Common myeloid progenitor, CD34-positive (primary cell): ENCODE measurements around the gene FRMD4A.
A peak's percentile ranks its signal among the peaks of the same experiment; 100 is the strongest.

Source experiments
- CTCF ChIA-PET: fragments of 350-600 bp; sonication (Branson Sonifier 250); formaldehyde crosslinking; loops from one replicate; lab custom pipeline; 2021; ENCODE audit warnings: antibody characterized with exemption; lab: Charles Lee
- POLR2A ChIA-PET: fragments of 350-600 bp; sonication (Branson Sonifier 250); formaldehyde crosslinking; loops from one replicate; lab custom pipeline; 2021; ENCODE audit warnings: antibody characterized with exemption; lab: Charles Lee
- DNase-seq, 3 donors: peaks; one replicate each; pipeline versions ENCODE4 v3.0.0 to v3.0.0-alpha.2; 2013
- H3K27ac ChIP-seq, 2 experiments: 1 replicate in 1 of 2; 2 replicates in 1 of 2; pipeline ENCODE4 v1.7.0; 2013; ENCODE audit warnings: inconsistent platforms in 2 of 2, low read length in 2 of 2, mild to moderate bottlenecking in 2 of 2, low read depth in 1 of 2, moderate library complexity in 1 of 2; ENCODE audit not compliant: severe bottlenecking in 2 of 2, insufficient read depth in 1 of 2, poor library complexity in 1 of 2
- H3K27me3 ChIP-seq, 5 experiments: replicated peaks in 2 of 5; 1 replicate in 3 of 5; 2 replicates in 2 of 5; pipeline versions ENCODE4 v1.6.1 to v1.7.0; 2013; ENCODE audit warnings: low read length in 4 of 5, mild to moderate bottlenecking in 2 of 5, moderate library complexity in 2 of 5, inconsistent platforms in 1 of 5; ENCODE audit not compliant: insufficient read depth in 5 of 5, control insufficient read depth in 4 of 5
- H3K36me3 ChIP-seq, 4 experiments: 1 replicate in 2 of 4; 2 replicates in 2 of 4; pipeline versions ENCODE4 v1.6.1 to v1.7.0; 2013; ENCODE audit warnings: low read length in 3 of 4, control low read depth in 1 of 4, mild to moderate bottlenecking in 1 of 4; ENCODE audit not compliant: control insufficient read depth in 4 of 4, insufficient read depth in 4 of 4
- H3K4me1 ChIP-seq, 4 experiments: 1 replicate in 3 of 4; 2 replicates in 1 of 4; pipeline versions ENCODE4 v1.6.1 to v1.7.1; 2013; ENCODE audit warnings: low read length in 3 of 4, mild to moderate bottlenecking in 3 of 4, control low read depth in 1 of 4, inconsistent platforms in 1 of 4, moderate library complexity in 1 of 4; ENCODE audit not compliant: control insufficient read depth in 4 of 4, insufficient read depth in 4 of 4; ENCODE audit errors: control extremely low read depth in 1 of 4
- H3K4me3 ChIP-seq, 7 experiments: 1 replicate in 4 of 7; 2 replicates in 3 of 7; pipeline versions ENCODE4 v1.5.1 to v1.7.0; 2013; ENCODE audit warnings: mild to moderate bottlenecking in 7 of 7, low read length in 6 of 7, moderate library complexity in 6 of 7, inconsistent platforms in 2 of 7, low read depth in 2 of 7, control low read depth in 1 of 7; ENCODE audit not compliant: insufficient read depth in 4 of 7, control insufficient read depth in 1 of 7; ENCODE audit errors: extremely low read depth in 1 of 7
- H3K9me3 ChIP-seq, 5 experiments: 1 replicate in 4 of 5; 2 replicates in 1 of 5; pipeline versions ENCODE4 v1.6.1 to v1.7.1; 2013; ENCODE audit warnings: low read length in 4 of 5, mild to moderate bottlenecking in 2 of 5, inconsistent platforms in 1 of 5, low read depth in 1 of 5, moderate library complexity in 1 of 5; ENCODE audit not compliant: control insufficient read depth in 4 of 5, insufficient read depth in 2 of 5; ENCODE audit errors: control extremely low read depth in 1 of 5
- WGBS: methylation state at CpG from one replicate; pipeline ENCODE4 v1.1.5; 2013; ENCODE audit not compliant: insufficient coverage; 5-methylcytosine and 5-hydroxymethylcytosine counted together

Gene FRMD4A

DNA sequence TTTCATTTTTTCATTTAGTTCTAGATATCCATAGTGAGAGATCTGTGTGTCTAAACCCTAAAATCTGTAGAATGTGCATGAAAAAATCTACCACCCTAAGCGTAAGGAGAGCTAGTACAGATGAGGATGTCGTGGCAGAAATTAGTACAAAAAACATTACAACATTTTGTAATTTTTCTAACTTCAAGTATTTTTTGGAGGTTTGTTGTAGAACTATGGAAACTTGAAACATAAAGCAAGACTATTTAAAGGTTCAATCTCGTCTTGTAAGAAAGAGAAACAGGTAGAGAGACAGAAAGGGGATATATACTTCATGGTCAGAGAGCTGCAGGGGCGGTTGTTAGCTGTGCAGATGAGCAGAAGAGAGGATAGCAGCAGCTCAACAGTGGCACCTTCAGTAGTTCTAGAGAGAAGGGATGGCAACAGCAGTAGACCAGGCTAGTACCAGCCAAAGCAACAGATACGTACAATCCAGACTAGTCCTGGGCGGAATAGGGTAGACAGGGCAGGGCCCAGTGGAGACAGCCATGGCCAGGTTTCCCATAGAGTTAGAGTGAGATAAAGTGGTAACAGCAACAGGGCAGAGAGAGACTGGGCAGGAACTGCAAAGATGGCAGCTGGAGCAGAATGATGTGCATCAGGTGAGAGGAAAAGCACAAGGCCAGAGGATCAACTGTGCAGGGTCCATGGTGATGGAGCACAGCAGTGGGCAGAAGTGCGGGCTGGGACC is 145.2 kb downstream of the FRMD4A start:
- peak; percentile 65 to 82 (median 81) for DNase-seq
- POLR2A ChIA-PET = interaction anchor here (0.6 kb wide), 2 partner anchors 526 to 1819 kb away, joined by 3 read pairs; no protein-coding TSS in a partner anchor
- 65% methylated on average over 4 of the region's 7 CpGs for WGBS

DNA sequence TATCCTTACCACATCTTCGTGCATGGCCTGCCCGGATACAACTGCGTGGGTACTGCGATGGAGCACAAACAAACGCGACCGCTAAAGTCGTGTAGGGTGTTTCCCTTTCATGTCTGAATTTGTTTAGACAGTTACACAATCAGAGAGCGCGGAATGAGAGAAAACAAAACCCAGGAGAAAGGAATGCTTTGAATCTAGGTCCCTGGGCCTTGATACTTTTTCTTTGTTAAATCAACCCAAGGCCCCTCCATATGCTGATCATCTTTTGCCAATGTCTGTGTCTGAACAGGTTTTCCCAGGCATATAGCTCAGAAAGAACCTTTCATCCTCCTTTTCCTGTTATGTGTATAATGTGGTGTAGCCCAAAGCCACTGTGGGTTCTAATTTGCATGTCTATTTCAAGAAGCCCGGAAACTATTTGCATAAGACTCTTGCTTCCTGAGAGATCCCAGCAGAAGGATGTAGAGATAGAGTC is 145.8 kb downstream of the FRMD4A start:
- no peaks in the 10 kb centered on the region for H3K9me3 ChIP-seq
- H3K4me1 ChIP-seq = peaks cover 4 to 18% (median 10%) of the 10 kb centered on the region in 4 experiments
- peaks cover 0 to 8% (median 7%) of the 10 kb centered on the region in 5 experiments for H3K27me3 ChIP-seq
- CTCF ChIA-PET = no interaction called here
- 52% methylated on average over 4 of the region's 11 CpGs for WGBS
- H3K36me3 ChIP-seq = no peaks in the 10 kb centered on the region
- POLR2A ChIA-PET = no interaction called here
- H3K4me3 ChIP-seq = no peak overlapping the region
- peak overlapping the region in 1 of 2 experiments; percentile 77 for H3K27ac ChIP-seq
- DNase-seq = peak; percentile 61 to 66 (median 62)

More for the DNA sequence above, 145.2 kb downstream of the FRMD4A start:
- H3K4me1 ChIP-seq = peaks cover 4 to 18% (median 10%) of the 10 kb centered on the region in 4 experiments
- CTCF ChIA-PET = interaction anchor here (0.6 to 1.5 kb wide), 2 partner anchors 10 to 339 kb away, joined by 3 to 4 read pairs; no protein-coding TSS in a partner anchor
- H3K36me3 ChIP-seq = no peaks in the 10 kb centered on the region
- no peaks in the 10 kb centered on the region for H3K9me3 ChIP-seq
- peaks cover 0 to 7% (median 2%) of the 10 kb centered on the region in 5 experiments for H3K27me3 ChIP-seq
- H3K4me3 ChIP-seq = no peak overlapping the region
- peak overlapping the region in 1 of 2 experiments; percentile 77 for H3K27ac ChIP-seq

DNA sequence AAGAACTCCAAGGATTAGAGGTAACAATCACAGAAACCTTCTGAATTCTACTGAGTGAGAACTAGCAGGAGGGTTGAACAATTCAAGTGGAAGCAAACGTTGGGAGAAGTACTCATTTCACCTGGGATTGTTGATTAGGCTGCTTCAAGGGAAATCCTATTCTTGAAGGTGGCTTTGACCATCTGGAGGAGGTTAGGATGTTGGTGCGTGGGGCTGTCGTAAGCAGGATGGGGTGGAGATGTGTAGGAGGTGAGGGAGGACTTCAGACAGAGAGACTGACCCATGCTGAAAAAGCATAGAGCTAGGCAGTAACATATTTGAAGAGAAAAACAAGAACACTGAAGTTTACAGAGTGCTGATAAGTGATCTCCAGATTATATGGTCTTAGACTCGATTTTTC is 147.9 kb downstream of the FRMD4A start:
- DNase-seq = no peak
- ChIA-PET CTCF (interaction anchor here (1.2 kb wide), 1 partner anchor 13 kb away, joined by 4 read pairs; no protein-coding TSS in a partner anchor), POLR2A (no interaction called here)
- no peak overlapping the region for H3K27ac ChIP-seq
- H3K36me3 ChIP-seq = no peaks in the 10 kb centered on the region
- H3K9me3 ChIP-seq = no peaks in the 10 kb centered on the region
- no peak overlapping the region for H3K4me3 ChIP-seq
- H3K4me1 ChIP-seq = peaks cover 4 to 18% (median 10%) of the 10 kb centered on the region in 4 experiments
- 89% methylated on average over 3 of the region's 4 CpGs for WGBS
- H3K27me3 ChIP-seq = peaks cover 0 to 9% (median 8%) of the 10 kb centered on the region in 5 experiments

DNA sequence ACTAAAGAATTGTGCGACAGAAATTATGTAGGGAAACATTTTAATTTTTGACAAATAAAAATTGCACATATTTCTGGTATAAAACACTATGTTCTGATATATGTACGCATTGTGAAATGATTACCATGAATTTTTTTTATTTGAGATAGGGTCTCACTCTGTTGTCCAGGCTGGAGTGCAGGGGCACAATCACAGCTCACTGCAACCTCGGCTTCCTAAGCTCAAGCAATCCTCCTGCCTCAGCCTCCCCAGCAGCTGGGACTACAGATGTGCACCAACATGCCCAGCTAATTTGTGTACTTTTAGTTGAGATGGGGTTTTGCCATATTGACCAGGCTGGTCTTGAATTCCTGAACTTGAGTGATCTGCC is 149.2 kb downstream of the FRMD4A start:
- CTCF ChIA-PET = interaction anchor here (1.0 to 1.2 kb wide), 2 partner anchors 16 to 17 kb away, joined by 3 read pairs; no protein-coding TSS in a partner anchor
- Histone ChIP-seq H3K27me3 (peaks cover 0 to 14% (median 8%) of the 10 kb centered on the region in 5 experiments), H3K4me3 (no peak overlapping the region), H3K4me1 (peaks cover 4 to 18% (median 10%) of the 10 kb centered on the region in 4 experiments), H3K27ac (no peak overlapping the region), H3K36me3 (no peaks in the 10 kb centered on the region), H3K9me3 (no peaks in the 10 kb centered on the region)
- WGBS = no CpG with 5 or more reads among the region's 3 CpGs
- no peak for DNase-seq
- POLR2A ChIA-PET = no interaction called here

DNA sequence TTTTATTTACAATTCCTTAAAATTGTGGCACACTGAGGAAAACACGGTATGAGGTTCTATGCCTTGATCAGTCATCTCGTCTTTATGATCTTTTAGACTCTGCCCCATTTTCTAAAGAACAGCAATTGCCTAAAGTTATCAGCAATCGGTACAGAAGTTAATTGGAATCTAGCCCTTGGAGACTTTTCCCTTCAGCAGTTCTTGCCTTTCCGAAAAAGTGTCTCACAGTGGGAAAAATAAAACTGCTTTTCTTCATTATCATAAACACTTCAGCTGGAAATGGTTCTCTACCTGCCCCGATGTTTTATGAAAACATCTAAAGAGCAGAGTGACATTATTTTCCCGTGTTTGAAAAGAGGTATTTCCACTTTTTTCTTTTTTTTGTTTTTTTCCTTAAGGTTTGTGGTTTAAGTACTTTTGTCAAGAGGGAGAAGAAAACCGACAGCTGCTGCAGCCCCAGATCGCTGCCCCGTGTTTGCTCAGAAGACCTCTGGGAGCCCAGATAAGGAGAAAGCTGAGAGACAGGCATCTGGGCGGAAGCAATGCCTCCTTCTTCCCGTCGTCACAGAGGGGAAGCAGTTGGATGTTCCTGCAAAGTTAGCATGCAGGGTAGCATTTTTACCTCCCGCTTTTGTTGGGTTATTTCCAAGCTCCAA is 149.7 kb downstream of the FRMD4A start:
- DNase-seq = peak; percentile 69 to 76 (median 72)
- Histone ChIP-seq H3K36me3 (no peaks in the 10 kb centered on the region), H3K4me1 (peaks cover 4 to 18% (median 10%) of the 10 kb centered on the region in 4 experiments), H3K4me3 (peak overlapping the region in 1 of 7 experiments; percentile 7), H3K27me3 (peaks cover 0 to 17% (median 8%) of the 10 kb centered on the region in 5 experiments), H3K9me3 (no peaks in the 10 kb centered on the region), H3K27ac (no peak overlapping the region)
- ChIA-PET POLR2A (no interaction called here), CTCF (interaction anchor here (1.0 to 1.2 kb wide), 2 partner anchors 16 to 18 kb away, joined by 3 read pairs; no protein-coding TSS in a partner anchor)
- 28% methylated on average over 9 of the region's 13 CpGs for WGBS

DNA sequence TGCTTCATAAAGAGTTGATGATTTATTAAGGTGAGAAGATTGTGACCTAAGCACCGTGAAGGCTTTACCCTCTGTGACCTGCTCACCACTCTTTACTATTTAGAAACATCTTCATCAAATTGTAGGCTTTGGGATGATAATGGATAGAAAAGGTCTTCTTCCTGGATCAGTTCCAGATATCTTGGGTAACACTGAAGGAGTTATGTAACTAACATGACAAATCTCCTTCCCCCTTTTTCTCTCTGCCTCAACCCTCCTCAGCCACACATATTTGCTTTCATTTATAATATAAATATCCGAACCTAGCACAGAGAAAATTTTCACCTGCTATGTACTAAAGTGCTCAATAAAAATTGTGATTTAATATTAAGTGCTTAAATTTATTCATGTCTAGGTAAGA is 151.5 kb downstream of the FRMD4A start:
- WGBS = no CpG with 5 or more reads among the region's 2 CpGs
- Histone ChIP-seq H3K4me1 (peaks cover 0 to 8% (median 4%) of the 10 kb centered on the region in 4 experiments), H3K9me3 (no peaks in the 10 kb centered on the region), H3K27me3 (peaks cover 6 to 34% (median 12%) of the 10 kb centered on the region in 5 experiments), H3K36me3 (no peaks in the 10 kb centered on the region), H3K4me3 (no peak overlapping the region), H3K27ac (no peak overlapping the region)
- DNase-seq = no peak
- ChIA-PET POLR2A (no interaction called here), CTCF (no interaction called here)
